ENCODE data around the gene DPYSL3. TPM values are rescaled to one million over a fixed set of nuclear protein-coding genes. Genes with fewer than 3 reads are reported as not detected.

DPYSL3 gene
- total RNA-seq, 1 donor from 2014 or later: 138 TPM

DNA sequence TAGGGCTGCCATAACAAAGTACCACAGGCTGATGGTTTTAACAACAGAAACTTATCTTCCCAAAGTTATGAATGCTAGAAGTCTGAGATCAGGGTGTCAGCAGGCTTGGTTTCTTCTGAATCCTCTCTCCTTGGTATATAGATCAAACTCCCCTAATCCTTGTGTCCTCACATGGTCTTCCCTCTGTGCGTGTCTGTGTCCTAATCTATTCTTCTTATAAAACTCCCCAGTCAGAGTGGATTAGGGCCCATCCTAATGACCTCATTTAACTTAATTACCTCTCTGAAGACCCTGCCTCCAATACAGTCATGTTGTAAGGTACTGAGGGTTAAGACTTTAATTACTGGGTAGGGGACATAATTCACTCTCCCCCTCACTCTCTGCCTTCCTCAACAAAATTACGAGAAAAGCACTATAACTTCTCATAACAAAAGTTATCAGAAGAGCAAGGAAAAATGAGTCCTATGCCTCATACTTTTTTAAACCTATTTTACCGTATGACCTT, 68.6 kb downstream of the DPYSL3 start:
- no peak for DNase-seq (ENCODE audit: low read depth, low spot score)

GRCh38 chr5:147439254-147439653, 70.6 kb downstream of the DPYSL3 start:
- no peak for DNase-seq (ENCODE audit: low read depth, low spot score)

DNA sequence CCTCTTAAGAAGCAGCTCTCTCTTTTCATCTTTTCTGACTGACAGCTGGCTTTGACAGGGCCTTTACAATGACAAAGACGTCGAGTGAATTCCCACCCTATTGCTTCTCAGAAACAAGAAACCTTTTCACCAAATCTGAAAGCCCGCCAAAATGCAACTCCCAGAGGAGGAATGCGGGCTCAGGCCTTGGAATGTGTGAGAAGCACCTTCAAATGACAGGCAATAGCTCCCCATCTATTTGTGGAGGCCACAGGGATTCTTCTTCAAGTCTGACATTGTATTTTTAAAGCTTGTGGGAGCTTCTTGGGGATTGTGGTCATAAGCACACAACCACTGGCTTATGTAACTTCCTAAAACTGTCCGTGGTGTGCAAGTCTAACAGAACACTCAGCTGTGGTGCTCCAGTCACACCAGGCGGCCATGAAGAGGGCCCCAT, 72.7 kb downstream of the DPYSL3 start:
- DNase-seq (ENCODE audit: low read depth, low spot score): no peak

DNA sequence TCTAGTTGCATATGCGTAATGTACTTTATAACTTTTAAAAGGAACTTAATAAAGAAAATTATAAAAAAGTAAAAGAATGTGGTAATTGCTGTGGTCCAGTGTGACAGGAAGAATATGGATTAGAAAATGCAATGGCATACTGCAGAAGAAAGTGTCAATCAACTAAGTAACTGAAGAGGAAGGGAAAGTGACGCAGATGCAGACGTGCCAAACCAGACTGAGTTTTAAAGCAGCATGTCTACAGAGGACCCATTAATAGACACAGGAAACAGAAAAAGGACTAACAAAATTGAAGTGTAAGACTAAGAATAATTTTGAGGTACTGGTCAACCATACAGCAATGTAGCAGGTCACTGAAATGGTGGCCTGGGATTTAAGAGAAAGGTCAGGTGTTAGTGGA, 73.3 kb downstream of the DPYSL3 start:
- DNase-seq (ENCODE audit: low read depth, low spot score): no peak

- no peak for DNase-seq (ENCODE audit: low read depth, low spot score)
Measured at GRCh38 chr5:147434049-147434448, 75.8 kb downstream of the DPYSL3 start.

DNA sequence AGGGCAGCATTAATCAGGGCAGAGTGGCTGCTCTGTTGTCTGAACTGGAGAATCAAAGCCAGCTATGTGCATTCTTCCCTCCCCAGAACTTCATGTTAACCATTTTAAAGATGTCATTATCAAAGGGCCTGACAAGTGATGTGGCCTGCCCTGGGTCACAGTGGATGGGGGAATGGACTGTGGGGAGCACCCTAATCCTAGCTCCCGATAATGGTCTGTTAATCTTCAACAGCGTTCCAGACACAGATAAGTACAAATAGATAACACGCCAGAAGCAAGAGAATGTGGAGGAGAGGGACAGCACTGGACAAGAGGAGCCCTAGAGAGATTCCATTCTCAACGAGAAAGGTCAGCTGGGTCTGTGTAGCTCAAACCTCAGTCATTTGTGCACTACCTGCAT, 77.5 kb downstream of the DPYSL3 start:
- no peak for DNase-seq (ENCODE audit: low read depth, low spot score)

- DNase-seq (ENCODE audit: low read depth, low spot score): no peak
Measured at GRCh38 chr5:147431586-147431985, 78.3 kb downstream of the DPYSL3 start.

- no peak for DNase-seq (ENCODE audit: low read depth, low spot score)
Measured at GRCh38 chr5:147430628-147431027, 79.2 kb downstream of the DPYSL3 start.

DNA sequence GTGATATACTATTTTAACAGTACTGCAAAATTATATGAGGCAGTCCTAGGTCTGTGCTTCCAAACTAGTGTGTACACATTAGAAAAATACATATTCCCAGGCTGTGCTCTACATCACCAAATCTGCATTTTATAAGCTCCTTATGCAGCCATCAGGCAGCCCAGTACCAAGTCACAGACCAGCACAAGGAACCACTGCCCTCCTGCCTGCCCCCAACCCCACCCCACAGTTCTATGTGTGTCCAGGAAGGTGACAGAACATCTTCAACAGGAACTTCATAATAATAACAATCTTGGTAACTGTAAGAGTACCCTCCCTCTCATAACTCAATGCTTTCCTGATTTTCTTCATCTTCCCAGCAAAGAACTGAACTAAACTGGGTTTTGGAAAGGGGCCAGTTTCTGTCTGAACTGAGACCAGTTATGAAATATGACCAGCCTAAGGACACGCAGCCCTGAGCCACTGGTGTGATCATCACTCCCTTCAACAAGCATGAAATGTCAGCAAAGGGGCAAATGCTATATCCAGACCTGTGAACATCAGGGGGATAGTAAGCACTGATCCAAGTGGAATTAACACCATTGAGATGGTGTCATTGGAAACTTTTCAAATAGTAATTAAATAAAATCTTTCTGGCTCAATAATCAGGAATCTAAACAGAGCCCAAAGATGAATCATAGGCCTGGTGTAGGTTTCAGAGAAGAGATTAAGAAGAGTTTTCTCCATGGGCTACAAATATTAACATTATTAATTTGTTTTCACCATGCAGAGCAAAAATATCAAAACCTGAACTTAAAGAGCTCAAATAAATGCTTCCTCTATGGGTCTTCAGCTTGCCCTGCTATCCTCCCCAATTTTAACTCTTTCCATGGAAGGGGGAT, 82.1 kb downstream of the DPYSL3 start:
- no peak for DNase-seq (ENCODE audit: low read depth, low spot score)

DNA sequence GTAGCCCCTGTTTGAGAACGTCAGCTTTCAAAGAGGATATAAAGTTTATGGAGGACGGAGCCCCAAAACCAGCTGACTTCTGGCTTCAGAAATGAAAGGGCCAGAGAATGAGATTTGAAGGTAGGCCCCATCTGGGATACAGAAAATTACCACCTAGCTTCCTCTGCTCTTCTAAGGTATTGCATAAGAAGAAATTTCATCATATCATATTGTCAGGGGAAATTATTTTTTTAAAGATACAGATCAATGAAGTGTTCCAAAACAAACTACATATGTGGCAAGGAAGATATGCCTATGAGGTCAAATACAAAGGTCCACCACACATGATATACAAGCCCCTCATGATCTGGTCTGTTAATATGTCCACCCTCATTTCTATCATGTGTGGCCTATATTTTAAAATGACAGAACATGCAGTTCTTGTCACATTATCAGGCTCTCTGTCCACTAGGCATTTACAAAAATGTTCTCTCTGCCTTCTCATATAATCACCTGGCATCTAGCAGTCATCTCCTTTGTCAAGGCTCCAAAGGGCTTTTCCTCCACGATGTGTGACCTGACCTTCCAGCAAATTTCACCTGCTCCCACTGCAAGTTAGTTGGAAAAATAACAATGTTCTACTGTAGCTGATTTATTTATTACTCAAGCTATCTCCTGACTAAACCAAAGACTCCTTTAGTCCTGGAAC, 83.1 kb downstream of the DPYSL3 start:
- DNase-seq (ENCODE audit: low read depth, low spot score): no peak

DNA sequence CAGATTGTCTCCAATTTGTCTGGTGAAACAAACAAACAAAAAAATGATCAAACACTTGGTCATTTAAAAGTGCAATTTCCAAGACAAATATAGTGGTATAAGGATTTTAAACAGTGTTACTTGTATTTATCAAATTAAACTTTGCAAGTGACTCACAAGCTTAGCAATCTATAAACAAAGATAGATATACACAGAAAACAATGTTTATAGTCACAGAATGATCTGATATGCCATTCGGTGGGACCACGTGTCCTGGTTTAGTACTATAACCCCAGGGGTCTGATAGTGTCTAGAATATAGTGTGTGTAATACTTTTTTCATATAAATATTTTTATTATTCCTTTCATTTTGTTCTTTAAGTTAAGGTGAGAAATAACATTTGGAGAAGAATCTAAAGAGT, 91.3 kb downstream of the DPYSL3 start:
- no peak for DNase-seq (ENCODE audit: low read depth, low spot score)

DNA sequence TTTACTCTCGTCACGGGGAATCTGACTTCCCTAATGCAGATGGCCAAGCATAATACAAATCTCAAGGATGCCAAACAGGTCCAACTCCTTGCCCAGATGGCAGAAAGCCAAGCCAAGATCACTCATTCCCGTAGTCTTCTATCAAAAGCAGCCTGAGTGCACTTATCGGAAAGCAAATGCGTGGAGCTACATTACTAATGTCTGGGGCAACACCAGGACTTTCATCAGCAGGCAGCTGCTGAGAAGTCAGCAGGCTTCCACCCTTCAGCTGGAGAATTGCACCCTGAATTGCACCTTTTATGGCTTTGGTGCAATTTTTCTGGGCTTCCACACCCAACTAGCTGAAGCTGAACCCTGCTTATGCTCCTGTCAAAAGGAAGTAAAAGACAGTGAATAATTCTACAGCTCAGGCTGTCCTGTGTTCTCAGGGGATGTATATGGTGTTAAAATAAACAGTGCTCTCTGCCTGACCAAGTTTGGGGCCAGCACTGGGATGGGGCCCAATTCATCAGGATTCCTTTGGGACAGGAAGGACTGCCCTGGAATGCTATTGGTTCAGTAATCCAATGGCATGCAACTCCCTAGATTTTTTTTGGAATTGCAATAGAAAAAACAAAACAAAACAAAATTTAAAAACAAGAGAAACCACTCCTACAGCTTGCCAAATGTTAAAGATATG, 92.6 kb downstream of the DPYSL3 start:
- peak; percentile 74 for DNase-seq (ENCODE audit: low read depth, low spot score)

DNA sequence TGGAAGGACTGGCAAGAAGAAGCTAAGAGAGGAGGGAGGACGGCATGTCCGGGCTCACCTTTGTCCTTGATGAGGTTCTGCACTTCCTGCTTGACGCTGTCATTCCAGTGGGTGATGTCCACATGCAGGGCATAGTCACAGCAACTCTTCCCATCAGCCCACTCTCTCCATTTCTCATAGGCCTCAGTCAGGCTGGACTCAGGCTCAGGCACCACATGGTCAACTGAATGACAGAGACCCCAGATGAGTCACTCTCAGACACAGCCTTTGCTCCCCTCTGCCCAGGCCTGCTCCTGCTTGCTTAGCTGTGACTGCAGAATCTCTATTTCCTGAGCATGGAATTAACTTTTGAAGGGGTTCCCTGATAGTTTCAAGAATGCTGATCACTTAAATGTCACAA, 94.2 kb downstream of the DPYSL3 start:
- no peak for DNase-seq (ENCODE audit: low read depth, low spot score)

GRCh38 chr5:147413266-147413665, 96.6 kb downstream of the DPYSL3 start:
- no peak for DNase-seq (ENCODE audit: low read depth, low spot score)

DNA sequence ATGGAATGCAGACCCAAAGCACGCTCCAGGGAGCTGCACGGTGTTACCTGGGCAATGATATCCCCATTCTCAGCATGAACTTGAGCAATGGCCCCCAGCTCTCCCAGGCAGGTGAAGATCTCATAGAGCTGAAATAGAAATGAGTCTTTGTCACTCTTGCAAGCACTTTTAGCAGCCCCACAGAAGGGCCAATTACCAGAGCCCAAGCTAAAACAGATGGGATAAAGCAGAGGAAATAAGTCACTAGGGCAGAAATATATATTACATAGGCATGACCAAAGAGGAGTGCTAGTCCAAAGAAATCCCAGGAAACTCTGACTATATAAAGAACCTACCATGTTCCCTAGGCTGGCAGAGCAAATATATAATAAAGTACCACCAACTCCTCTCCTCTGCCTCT, 97.3 kb downstream of the DPYSL3 start:
- no peak for DNase-seq (ENCODE audit: low read depth, low spot score)

GRCh38 chr5:147411359-147412319, 98.2 kb downstream of the DPYSL3 start:
- DNase-seq (ENCODE audit: low read depth, low spot score): no peak

- no peak for DNase-seq (ENCODE audit: low read depth, low spot score)
Measured at GRCh38 chr5:147410496-147411358, 99.1 kb downstream of the DPYSL3 start.

GRCh38 chr5:147408980-147409379, 100.9 kb downstream of the DPYSL3 start:
- no peak for DNase-seq (ENCODE audit: low read depth, low spot score)

DNA sequence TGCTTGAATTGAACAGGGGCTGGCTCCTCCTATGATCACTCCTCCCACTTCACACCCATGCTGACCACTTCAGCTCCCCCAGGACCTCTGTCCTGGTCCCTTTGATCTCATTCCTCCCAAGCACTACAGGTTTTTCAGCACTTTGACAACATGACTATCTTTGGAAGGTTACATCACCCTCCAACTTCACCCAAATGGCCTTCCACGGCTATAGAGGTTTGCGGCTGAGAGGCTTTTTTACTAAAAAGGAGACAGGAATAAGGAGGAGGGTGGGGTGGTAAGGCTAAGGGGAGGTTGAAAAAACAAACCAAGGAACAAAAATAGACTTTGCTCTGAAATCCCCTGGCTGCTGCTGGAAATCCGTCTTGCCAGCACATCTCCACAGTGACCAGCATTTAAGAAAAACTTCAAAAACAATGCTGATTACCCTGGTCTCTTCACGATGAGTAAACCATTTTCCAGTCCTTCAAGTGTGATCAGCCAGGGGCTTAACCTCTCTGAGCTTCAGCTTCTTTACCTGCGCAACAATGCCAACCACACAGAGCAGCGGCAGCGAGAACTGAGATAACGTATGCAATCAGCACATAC, 102.7 kb downstream of the DPYSL3 start:
- DNase-seq (ENCODE audit: low read depth, low spot score): no peak

Measured in pulmonary artery endothelial cell (primary cell).